ENCODE data around the gene LMBR1L.

The LMBR1L gene

DNA sequence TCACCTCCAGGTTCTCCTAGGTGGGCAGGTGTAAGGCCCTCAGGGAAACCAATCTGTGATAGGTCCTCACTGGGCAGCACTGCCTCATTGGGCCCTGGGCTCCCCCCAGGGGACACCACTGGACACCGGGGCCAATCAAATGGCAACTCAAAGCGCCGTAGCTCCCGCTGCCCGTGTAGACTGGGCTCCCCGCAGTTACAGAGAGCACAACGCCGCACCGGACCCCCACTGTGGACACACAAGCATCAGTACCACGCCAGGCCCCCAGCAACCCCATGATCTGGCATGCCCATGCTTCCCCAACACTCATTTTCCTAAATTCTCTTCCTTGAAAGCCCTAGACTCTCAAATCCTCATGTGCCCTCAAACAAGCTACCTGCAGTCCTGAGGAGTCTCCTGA lies 56.1 kb downstream of the LMBR1L start:
- DNase-seq (ENCODE audit: low read depth in 1 of 2, low spot score in 1 of 2) = no peak

DNA sequence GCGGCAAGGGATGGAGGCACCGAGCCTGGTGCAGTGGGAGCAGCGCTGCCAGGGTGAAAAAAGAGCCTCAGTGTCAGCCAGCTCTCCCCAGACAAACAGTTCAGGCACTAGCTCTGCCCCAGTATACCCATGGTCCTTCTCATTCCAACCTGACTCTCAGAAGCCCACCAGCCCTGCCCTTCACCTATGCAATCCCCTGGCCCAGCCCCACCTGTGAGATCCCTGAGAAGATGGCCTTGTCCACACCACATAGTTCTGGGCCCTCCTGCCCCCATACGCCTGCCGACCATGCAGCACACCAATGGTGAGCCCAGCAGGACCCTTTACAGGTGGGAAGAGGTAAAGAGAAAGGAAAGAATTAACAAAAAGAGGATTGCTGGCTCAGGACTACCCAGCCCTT lies 56.6 kb downstream of the LMBR1L start:
- no peak for DNase-seq (ENCODE audit: low read depth in 1 of 2, low spot score in 1 of 2)

DNA sequence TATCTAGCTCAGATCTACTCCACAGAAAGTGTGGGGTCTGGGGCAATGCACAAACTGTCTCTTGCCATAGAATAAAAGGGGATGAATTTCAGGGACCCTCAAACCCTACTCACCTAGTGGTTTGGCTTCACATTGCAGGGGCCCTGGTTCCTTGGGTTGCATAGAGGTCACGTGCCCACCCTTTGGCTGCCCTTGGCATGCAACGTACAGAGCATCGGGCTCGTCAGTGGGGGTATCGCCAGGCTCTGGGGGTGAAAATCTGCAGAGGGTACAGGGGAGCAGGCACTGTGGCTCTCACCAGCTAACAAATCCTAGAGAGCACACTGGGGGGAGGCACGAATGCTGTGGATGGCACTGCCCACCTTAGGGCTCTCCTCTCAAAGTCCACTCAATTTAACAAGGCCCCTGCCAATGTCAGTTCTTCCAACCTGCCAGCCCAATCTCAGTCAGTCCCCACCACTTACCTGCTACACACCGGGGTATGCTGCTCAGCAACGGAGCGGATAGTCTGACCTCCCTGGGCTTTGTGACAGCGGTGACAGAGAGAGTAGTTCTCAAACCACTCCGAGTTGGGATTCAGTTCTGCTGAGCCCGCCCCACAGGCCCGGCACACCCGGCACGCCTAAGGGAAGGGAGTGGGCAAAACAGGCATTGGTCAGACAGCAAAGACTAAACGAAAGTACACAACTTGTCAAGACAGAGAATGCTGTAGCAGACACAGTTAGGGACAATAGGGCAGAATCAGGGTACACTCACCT lies 58.0 kb downstream of the LMBR1L start:
- DNase-seq (ENCODE audit: low read depth in 1 of 2, low spot score in 1 of 2) = no peak

DNA sequence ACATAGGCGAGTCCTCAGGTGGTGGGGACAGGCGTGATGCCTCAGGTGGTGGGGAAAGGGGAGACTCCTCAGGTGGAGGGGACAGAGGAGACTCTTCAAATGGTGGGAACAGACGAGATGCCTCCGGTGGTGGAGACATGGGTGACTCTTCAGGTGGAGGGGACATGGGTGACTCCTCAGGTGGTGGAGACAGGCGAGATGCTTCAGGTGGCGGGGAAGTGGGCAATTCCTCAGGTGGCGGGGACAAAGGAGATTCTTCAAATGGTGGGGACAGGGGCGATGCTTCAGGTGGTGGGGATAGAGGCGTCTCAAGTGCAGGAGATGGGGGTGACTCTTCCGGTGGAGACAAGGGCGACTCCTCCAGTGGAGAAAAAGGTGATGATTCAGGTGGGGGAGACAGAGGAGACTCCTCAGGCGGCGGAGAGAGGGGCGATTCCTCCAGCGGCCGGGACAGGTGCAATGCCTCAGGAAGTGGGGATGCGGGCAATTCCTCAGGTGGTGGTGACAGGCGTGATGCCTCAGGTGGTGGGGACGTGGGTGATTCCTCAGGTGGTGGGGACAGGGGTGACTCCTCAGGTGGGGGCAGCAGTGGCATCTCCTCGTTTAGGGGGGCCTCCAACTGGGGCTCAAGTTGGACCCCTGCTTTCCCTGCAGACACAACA lies 58.7 kb downstream of the LMBR1L start:
- no peak for DNase-seq (ENCODE audit: low read depth in 1 of 2, low spot score in 1 of 2)

GRCh38 chr12:49051373-49051764 lies 59.3 kb downstream of the LMBR1L start:
- no peak for DNase-seq (ENCODE audit: low read depth in 1 of 2, low spot score in 1 of 2)

DNA sequence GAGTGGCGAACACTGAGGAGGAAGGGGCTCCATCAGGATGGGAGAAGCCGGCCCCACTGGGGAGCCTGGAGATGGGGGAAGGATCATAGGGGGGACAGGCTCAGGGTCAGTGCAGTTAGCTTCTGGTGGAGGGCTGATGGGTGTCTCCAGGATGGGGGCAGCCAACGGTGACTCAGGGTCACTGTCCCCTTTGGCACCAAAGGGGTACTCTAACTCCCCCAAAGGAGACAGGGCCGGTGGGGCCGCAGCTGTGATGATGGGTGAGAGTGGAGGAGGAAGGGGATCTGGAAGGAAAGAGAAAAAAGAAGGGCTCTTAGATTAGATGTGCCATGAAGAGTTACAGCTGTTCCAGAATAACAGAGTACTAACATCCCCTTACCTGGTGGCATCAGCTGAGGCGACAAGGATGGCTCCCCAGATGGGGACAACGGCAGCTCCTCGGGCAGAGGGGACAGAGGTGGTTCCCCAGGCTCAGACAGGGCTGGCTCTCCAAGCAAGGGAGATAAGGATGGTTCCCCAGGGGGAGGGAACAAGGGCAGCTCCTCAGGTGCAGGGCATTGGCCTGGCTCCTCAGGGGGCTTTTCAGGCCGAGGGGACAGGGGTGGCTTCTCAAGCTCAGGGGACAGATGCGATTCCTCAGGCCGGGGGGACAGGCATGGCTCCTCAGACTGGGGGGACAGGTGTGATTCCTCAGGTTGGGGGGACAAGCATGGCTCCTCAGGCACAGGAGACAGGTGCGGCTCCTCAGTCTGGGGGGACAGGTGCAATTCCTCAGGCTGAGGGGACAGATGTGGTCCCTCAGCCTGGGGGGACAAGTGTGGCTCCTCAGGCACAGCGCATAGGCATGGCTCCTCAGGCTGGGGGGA lies 59.9 kb downstream of the LMBR1L start:
- DNase-seq (ENCODE audit: low read depth in 1 of 2, low spot score in 1 of 2) = no peak

DNA sequence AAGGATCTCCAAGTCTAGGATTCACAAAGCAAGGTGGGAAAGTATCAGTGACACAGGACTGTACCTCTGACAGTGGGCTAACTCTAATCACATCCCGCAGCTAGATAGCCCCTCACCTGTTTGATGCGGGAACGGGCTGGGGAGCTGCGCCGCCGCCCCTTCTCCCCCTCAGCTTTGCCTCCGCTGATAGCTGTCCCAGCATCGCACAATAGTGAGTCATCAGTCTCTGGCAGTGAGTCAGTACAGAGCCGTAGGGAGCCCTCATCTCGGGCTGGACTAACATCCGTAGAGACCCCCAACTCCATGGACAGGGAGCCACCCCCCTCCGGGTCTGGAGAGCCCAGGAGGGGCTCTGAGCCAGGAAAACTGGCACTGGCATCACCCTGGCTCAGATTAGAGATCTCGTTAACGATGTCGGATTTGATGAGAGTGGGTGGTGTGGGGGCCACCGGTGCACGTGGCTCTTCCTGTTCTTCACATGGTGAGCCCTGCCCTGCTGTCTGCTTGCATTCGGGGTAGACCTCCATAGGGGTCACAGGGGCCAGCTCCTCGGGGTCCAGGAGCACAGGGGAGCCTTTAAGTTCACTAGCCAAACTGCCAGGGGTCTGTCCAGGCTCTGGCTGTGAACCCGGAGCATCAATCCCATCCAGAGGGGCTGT lies 61.0 kb downstream of the LMBR1L start:
- DNase-seq (ENCODE audit: low read depth in 1 of 2, low spot score in 1 of 2) = no peak

DNA sequence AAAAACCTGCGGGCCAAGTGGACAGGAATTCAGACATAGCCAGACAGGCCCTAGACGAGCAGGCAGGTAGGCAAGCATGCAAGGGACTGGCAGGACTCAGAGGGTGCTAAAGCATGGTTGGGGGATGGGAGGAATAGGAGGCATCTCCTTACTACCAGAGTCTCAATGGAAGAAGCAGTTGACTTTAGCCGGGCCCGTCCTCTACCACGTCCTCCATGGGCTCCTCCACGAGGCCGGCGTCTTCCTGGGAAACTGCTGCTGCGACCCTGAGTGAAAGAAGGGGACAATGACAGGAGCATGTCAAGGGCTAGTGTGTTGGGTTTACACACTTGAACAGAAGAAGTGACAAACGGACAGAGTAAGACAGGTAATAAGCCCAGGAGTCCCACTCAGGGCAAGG lies 61.7 kb downstream of the LMBR1L start:
- no peak for DNase-seq (ENCODE audit: low read depth in 1 of 2, low spot score in 1 of 2)
